K562 (cell line): Measurements from ENCODE around the gene ZDHHC12. TPM values are rescaled to one million over a fixed set of nuclear protein-coding genes. Genes with fewer than 3 reads are reported as not detected.

Experiments used
- ATAC-seq: fragments of 200-7000 bp; cut with Tn5 transposase; 3 replicates; pipeline ENCODE4 v1.9.1; 2020; ENCODE audit warnings: moderate library complexity
- BruUV-seq: library from RNA; stranded (reverse); fragments of 400-500 nt; replicated peaks from 2 replicates; lab custom pipeline; 2021; lab: Mats Ljungman, UMichigan
- CTCF ChIA-PET: fragments of 300-600 bp; formaldehyde crosslinking; extraction: SDS; loops from one replicate; lab custom pipeline; 2021; ENCODE audit warnings: low intra/inter-chr PET ratio; lab: Yijun Ruan, JAX
- POLR2A ChIA-PET: fragments of 300-600, 350-650 bp; sonication (Branson Sonifier 250); formaldehyde crosslinking; extraction: SDS; loops from one replicate; lab custom pipeline; 2021; ENCODE audit warnings: antibody characterized with exemption, inconsistent platforms; lab: Yijun Ruan, JAX
- DNase-seq, 4 experiments: peaks; one replicate each; pipeline versions ENCODE4 v3.0.0 to v3.0.0-alpha.2; 2011 to 2018; ENCODE audit warnings: low spot score in 3 of 4, mixed read lengths in 3 of 4; ENCODE audit errors: extremely low read depth in 1 of 4
- FAIRE-seq: peaks from 2 replicates; lab custom pipeline; 2011; peaks lifted over from hg19 to GRCh38; lab: Jason Lieb, UNC
- H2AFZ ChIP-seq: 2 replicates; pipeline ENCODE4 v1.6.0; 2011; ENCODE audit warnings: low read depth, low read length, control low read depth, inconsistent platforms
- H3K27ac ChIP-seq: fragments of 200-600 bp; 3 replicates; pipeline ENCODE4 v1.8.0; 2011; ENCODE audit warnings: low read depth, mild to moderate bottlenecking, control low read depth, inconsistent platforms, low read length, moderate library complexity, mixed read lengths; ENCODE audit errors: extremely low read depth
- H3K27me3 ChIP-seq, 2 experiments: fragments of 300-600 bp in 1 of 2; 2 replicates in 1 of 2; 3 replicates in 1 of 2; pipeline versions ENCODE4 v1.6.0 to v1.8.0; 2011; ENCODE audit warnings: inconsistent platforms in 2 of 2, low read length in 2 of 2, mild to moderate bottlenecking in 1 of 2, mixed read lengths in 1 of 2, moderate library complexity in 1 of 2; ENCODE audit not compliant: control insufficient read depth in 2 of 2, insufficient read depth in 2 of 2
- H3K36me3 ChIP-seq: fragments of 300-600 bp; 3 replicates; pipeline ENCODE4 v1.8.0; 2011; ENCODE audit warnings: mild to moderate bottlenecking, low read length, inconsistent platforms; ENCODE audit not compliant: control insufficient read depth, insufficient read depth
- H3K4me1 ChIP-seq, 2 experiments: fragments of 200-600 bp in 1 of 2; replicated peaks in 1 of 2; 2 replicates in 1 of 2; 3 replicates in 1 of 2; pipeline versions ENCODE4 v1.5.1 to v1.8.0; 2011; ENCODE audit warnings: inconsistent platforms in 2 of 2, low read length in 2 of 2, mild to moderate bottlenecking in 1 of 2, mixed read lengths in 1 of 2, moderate library complexity in 1 of 2; ENCODE audit not compliant: control insufficient read depth in 2 of 2, insufficient read depth in 2 of 2
- H3K4me2 ChIP-seq: 2 replicates; pipeline ENCODE4 v1.6.1; 2011; ENCODE audit warnings: low read length, control low read depth, inconsistent platforms, mixed read lengths; ENCODE audit not compliant: insufficient read depth
- H3K4me3 ChIP-seq: fragments of 200-600 bp; sonication (generic), shearing (Covaris generic); 2 replicates; pipeline ENCODE4 v1.5.1; 2016; ENCODE audit warnings: control low read depth, inconsistent platforms
- H3K79me2 ChIP-seq: fragments of 200-600 bp; 3 replicates; pipeline ENCODE4 v1.8.0; 2011; ENCODE audit warnings: low read length, inconsistent platforms; ENCODE audit not compliant: control insufficient read depth, insufficient read depth
- H3K9ac ChIP-seq, 2 experiments: 2 replicates each; pipeline versions ENCODE4 v1.6.0 to v1.6.1; 2011; ENCODE audit warnings: low read depth in 2 of 2, low read length in 2 of 2, control low read depth in 1 of 2, inconsistent platforms in 1 of 2, mild to moderate bottlenecking in 1 of 2, mixed read lengths in 1 of 2; ENCODE audit not compliant: insufficient read depth in 1 of 2
- H3K9me1 ChIP-seq: one replicate; pipeline ENCODE4 v1.6.0; 2011; ENCODE audit warnings: inconsistent platforms, mild to moderate bottlenecking, low read length, moderate library complexity; ENCODE audit not compliant: control insufficient read depth, insufficient read depth
- H3K9me3 ChIP-seq: replicated peaks from 2 replicates; pipeline ENCODE4 v1.5.1; 2011; ENCODE audit warnings: low read depth, low read length, inconsistent platforms; ENCODE audit not compliant: control insufficient read depth, insufficient read depth
- H4K20me1 ChIP-seq: replicated peaks from 2 replicates; pipeline ENCODE4 v1.6.1; 2011; ENCODE audit warnings: low read length, inconsistent platforms, mixed read lengths; ENCODE audit not compliant: control insufficient read depth, insufficient read depth
- FOXK1 ChIP-seq: sonication (generic); formaldehyde crosslinking; IDR thresholded peaks from 2 replicates; pipeline ENCODE4 v1.8.0; 2022; ENCODE audit warnings: missing genetic modification reagents, mild to moderate bottlenecking, borderline replicate concordance
- HDAC3 ChIP-seq: fragments of 450-650 bp; IDR thresholded peaks from 2 replicates; pipeline ENCODE4 v1.6.1; 2018; ENCODE audit warnings: borderline replicate concordance, mild to moderate bottlenecking, moderate library complexity; ENCODE audit not compliant: partially characterized antibody
- MEIS2 ChIP-seq: fragments of 450-650 bp; IDR thresholded peaks from 2 replicates; pipeline ENCODE4 v1.6.1; 2014; ENCODE audit warnings: mild to moderate bottlenecking; ENCODE audit not compliant: partially characterized antibody
- NR2F6 ChIP-seq: fragments of 450-650 bp; formaldehyde crosslinking; IDR thresholded peaks from 2 replicates; pipeline ENCODE4 v1.4.0; 2020; ENCODE audit warnings: mild to moderate bottlenecking
- POLR2G ChIP-seq: fragments of 200-400 bp; formaldehyde crosslinking; IDR thresholded peaks from 2 replicates; pipeline ENCODE4 v1.6.1; 2017; ENCODE audit warnings: low read depth, mild to moderate bottlenecking, antibody characterized with exemption, low read length, moderate library complexity
- POU5F1 ChIP-seq: fragments of 150-350 bp; IDR thresholded peaks from 2 replicates; pipeline ENCODE4 v1.6.1; 2014; ENCODE audit warnings: borderline replicate concordance, low read length, low read depth, mild to moderate bottlenecking; ENCODE audit not compliant: partially characterized antibody
- SRF ChIP-seq, 2 experiments: fragments of 250-450, 450-650 bp in 1 of 2; sonication (Bioruptor Pico) in 1 of 2; sonication (generic) in 1 of 2; formaldehyde crosslinking; IDR thresholded peaks; 2 replicates each; pipeline versions ENCODE4 v1.5.0 to v1.5.1; 2020 to 2022; ENCODE audit warnings: mild to moderate bottlenecking in 1 of 2, missing genetic modification reagents in 1 of 2
- ZC3H4 ChIP-seq: sonication (generic); formaldehyde crosslinking; IDR thresholded peaks from 2 replicates; pipeline ENCODE4 v1.9.0; 2021; ENCODE audit warnings: missing genetic modification reagents, borderline replicate concordance
- WGBS: fragments of 100-300 bp; shearing (Covaris generic); methylation state at CpG from one replicate; pipeline ENCODE4 v1.1.6; 2016; ENCODE audit warnings: low coverage, mixed read lengths; ENCODE audit not compliant: insufficient coverage; ENCODE audit errors: missing lambda C conversion rate; 5-methylcytosine and 5-hydroxymethylcytosine counted together
- in situ Hi-C: fragments of 300-500 bp; cut with MboI; formaldehyde crosslinking; loops from 4 replicates; pipeline ENCODE4 v1.15.0; 2018; ENCODE audit warnings: inconsistent platforms, mixed read lengths
- intact Hi-C: fragments of 100-400 bp; cut with micrococcal nuclease; formaldehyde crosslinking; loops from 2 replicates; pipeline ENCODE4 v1.14.2; 2022
- polyA plus RNA-seq, 8 experiments: library from polyadenylated mRNA; depleted of rRNA in 4 of 8; stranded (reverse) in 5 of 8; unstranded in 3 of 8; fragments of >200 nt; fragmentation: Nextera tagmentation in 2 of 8; fragmentation: Illumina TruSeq in 1 of 8; extraction: Ambion mirVana in 2 of 8; extraction: Trizol in 1 of 8; gene quantifications; 2 replicates each; pipeline versions ENCODE4 v1.2.1 to v1.2.3, GENCODE V29; 2011 to 2014; ENCODE audit warnings: inconsistent platforms in 1 of 8, missing spikeins in 1 of 8
- total RNA-seq, 7 experiments: library from RNA; depleted of rRNA in 6 of 7; stranded (reverse); fragments of >200 nt in 6 of 7; fragmentation: Illumina TruSeq in 2 of 7; extraction: Trizol in 2 of 7; gene quantifications; 2 replicates each; pipeline versions ENCODE4 v1.2.1 to v1.2.3, GENCODE V29; 2011 to 2021; ENCODE audit warnings: low replicate concordance in 1 of 7
- TF ChIP-seq, protein P1 (sequence below): fragments of 450-650 bp; IDR thresholded peaks from 2 replicates; pipeline ENCODE4 v1.6.1; 2018; ENCODE audit not compliant: partially characterized antibody

The ZDHHC12 gene
- total and polyA plus RNA-seq, 9 of the 15 experiments (the other 6 are each of a cell fraction or from before 2014, with no cell fraction given): 0.21 to 38.0 (median 13.8) TPM

DNA sequence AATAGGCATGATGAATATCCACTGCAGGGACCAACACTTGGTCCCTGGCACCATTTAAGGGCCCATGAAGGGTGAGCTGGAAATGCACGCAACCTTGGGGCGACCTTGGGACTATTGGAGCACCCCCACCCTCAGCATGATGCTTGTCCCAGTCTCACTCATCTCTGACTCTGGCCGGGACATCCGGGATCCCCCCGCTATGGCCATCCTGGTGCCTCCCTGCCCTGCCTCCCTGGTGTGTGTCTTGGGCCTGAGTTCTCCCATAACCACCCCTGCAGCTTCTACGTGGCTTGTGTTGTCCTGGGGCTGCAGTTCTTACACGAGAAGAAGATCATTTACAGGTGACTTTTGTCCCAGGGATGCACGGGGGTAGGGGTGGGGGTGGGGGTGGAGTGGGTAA is 5.9 kb downstream of the ZDHHC12 start:
- Histone ChIP-seq H3K36me3 (peaks cover 73% of the 10 kb centered on the region; the same call in 2 of the 3 replicates), H3K4me2 (no peak overlapping the region), H2AFZ (no peak overlapping the region), H3K9ac (no peak overlapping the region), H3K27me3 (no peaks in the 10 kb centered on the region), H3K4me1 (peaks cover 6 to 28% of the 10 kb centered on the region in 2 experiments; a peak in 4 of 5 replicates), H3K27ac (no peak overlapping the region), H3K79me2 (no peaks in the 10 kb centered on the region), H3K9me1 (peaks cover 2% of the 10 kb centered on the region), H3K4me3 (no peak overlapping the region), H4K20me1 (no peaks in the 10 kb centered on the region), H3K9me3 (no peaks in the 10 kb centered on the region)
- in situ Hi-C loops (loop anchor here (5.0 to 10.0 kb wide), 2 partner anchors 71 to 293 kb away; partner anchors contain the start of gene CERCAM), intact Hi-C loops (no loop called here)
- WGBS: 85% methylated on average over 7 of the region's 8 CpGs
- ATAC-seq (no peak), DNase-seq (no peak), FAIRE-seq (no peak)
- POLR2A ChIA-PET: interaction anchor here (0.8 kb wide), 1 partner anchor 9 kb away, joined by 3 read pairs; no protein-coding TSS in a partner anchor
- CTCF ChIA-PET: interaction anchor here (0.6 kb wide), 1 partner anchor 94 kb away, joined by 3 read pairs; no protein-coding TSS in a partner anchor
- no peak for TF ChIP-seq HDAC3
- TF ChIP-seq FOXK1: no peak
- peak; percentile 34; the same call in 1 of the 2 replicates for TF ChIP-seq POLR2G
- TF ChIP-seq POU5F1: no peak
- TF ChIP-seq MEIS2: no peak
- TF ChIP-seq ZC3H4 (CRISPR knock-in tag): no peak
- no peak for TF ChIP-seq NR2F6 (CRISPR knock-in tag)
- TF ChIP-seq, protein P1, sequence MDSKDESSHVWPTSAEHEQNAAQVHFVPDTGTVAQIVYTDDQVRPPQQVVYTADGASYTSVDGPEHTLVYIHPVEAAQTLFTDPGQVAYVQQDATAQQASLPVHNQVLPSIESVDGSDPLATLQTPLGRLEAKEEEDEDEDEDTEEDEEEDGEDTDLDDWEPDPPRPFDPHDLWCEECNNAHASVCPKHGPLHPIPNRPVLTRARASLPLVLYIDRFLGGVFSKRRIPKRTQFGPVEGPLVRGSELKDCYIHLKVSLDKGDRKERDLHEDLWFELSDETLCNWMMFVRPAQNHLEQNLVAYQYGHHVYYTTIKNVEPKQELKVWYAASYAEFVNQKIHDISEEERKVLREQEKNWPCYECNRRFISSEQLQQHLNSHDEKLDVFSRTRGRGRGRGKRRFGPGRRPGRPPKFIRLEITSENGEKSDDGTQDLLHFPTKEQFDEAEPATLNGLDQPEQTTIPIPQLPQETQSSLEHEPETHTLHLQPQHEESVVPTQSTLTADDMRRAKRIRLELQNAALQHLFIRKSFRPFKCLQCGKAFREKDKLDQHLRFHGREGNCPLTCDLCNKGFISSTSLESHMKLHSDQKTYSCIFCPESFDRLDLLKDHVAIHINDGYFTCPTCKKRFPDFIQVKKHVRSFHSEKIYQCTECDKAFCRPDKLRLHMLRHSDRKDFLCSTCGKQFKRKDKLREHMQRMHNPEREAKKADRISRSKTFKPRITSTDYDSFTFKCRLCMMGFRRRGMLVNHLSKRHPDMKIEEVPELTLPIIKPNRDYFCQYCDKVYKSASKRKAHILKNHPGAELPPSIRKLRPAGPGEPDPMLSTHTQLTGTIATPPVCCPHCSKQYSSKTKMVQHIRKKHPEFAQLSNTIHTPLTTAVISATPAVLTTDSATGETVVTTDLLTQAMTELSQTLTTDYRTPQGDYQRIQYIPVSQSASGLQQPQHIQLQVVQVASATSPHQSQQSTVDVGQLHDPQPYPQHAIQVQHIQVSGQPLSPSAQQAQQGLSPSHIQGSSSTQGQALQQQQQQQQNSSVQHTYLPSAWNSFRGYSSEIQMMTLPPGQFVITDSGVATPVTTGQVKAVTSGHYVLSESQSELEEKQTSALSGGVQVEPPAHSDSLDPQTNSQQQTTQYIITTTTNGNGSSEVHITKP: peak; percentile 37
- TF ChIP-seq SRF (CRISPR knock-in tag; IDR thresholded peaks at IDR 0.05): no peak
- BruUV-seq: no TSS peak
